NT2/D1 (cell line): Measurements from ENCODE around the gene TM2D1.

Source experiments
- DNase-seq: peaks from one replicate; pipeline ENCODE4 v3.0.0-alpha.2; 2011; ENCODE audit warnings: low read depth, low spot score
- H3K27me3 ChIP-seq: 2 replicates; pipeline ENCODE4 v1.6.0; 2011; ENCODE audit warnings: mild to moderate bottlenecking; ENCODE audit not compliant: insufficient read length, insufficient read depth
- H3K36me3 ChIP-seq: 2 replicates; pipeline ENCODE4 v1.6.1; 2011; ENCODE audit warnings: mild to moderate bottlenecking, low read length, mixed read lengths; ENCODE audit not compliant: insufficient read depth, insufficient read length
- H3K4me1 ChIP-seq: 2 replicates; pipeline ENCODE4 v1.5.1; 2011; ENCODE audit not compliant: insufficient read depth, insufficient read length
- H3K4me3 ChIP-seq: 2 replicates; pipeline ENCODE4 v1.5.1; 2011; ENCODE audit warnings: low read depth; ENCODE audit not compliant: insufficient read length
- H3K9ac ChIP-seq: 2 replicates; pipeline ENCODE4 v1.6.0; 2011; ENCODE audit warnings: low read depth; ENCODE audit not compliant: insufficient read length
- H3K9me3 ChIP-seq: 2 replicates; pipeline ENCODE4 v1.5.1; 2011; ENCODE audit warnings: mild to moderate bottlenecking, low read length; ENCODE audit not compliant: insufficient read depth
- SUZ12 ChIP-seq: IDR thresholded peaks from 2 replicates; pipeline ENCODE4 v1.6.1; 2011; ENCODE audit not compliant: insufficient read length, insufficient read depth; ENCODE audit errors: extremely low read depth
- YY1 ChIP-seq: IDR thresholded peaks from 2 replicates; pipeline ENCODE4 v1.6.1; 2011; ENCODE audit not compliant: insufficient read length, insufficient read depth
- ZNF274 ChIP-seq: IDR thresholded peaks from 2 replicates; pipeline ENCODE4 v1.6.1; 2011; ENCODE audit warnings: mild to moderate bottlenecking, low read depth, low read length

The TM2D1 gene

DNA sequence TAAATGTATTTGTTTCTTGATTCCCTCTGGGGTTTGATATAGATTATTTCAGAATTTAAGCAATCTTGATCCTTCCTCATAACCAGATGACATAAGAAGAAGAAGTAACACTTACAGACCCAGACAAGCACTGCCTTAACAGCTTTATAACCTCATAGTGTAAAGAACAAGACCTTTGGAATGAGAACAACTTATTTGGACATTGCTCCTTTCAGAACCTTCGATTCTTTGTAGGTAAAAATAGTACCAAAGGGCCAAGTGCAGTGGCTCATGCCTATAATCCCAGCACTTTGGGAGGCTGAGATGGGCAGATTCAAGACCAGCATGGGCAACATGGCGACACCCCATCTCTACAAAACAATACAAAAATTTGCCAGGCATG, 15.0 kb downstream of the TM2D1 start:
- peaks cover 59% of the 10 kb centered on the region for H3K36me3 ChIP-seq
- H3K9me3 ChIP-seq = no peaks in the 10 kb centered on the region
- no peak for DNase-seq
- no peak overlapping the region for H3K4me3 ChIP-seq
- no peaks in the 10 kb centered on the region for H3K27me3 ChIP-seq
- TF ChIP-seq SUZ12 (no peak), YY1 (no peak), ZNF274 (no peak)
- no peak overlapping the region for H3K9ac ChIP-seq
- H3K4me1 ChIP-seq = no peaks in the 10 kb centered on the region

- TF ChIP-seq SUZ12 (no peak), ZNF274 (no peak), YY1 (no peak)
- peaks cover 61% of the 10 kb centered on the region for H3K36me3 ChIP-seq
- no peaks in the 10 kb centered on the region for H3K9me3 ChIP-seq
- H3K4me1 ChIP-seq = no peaks in the 10 kb centered on the region
- no peak overlapping the region for H3K4me3 ChIP-seq
- H3K9ac ChIP-seq = no peak overlapping the region
- no peak for DNase-seq
- H3K27me3 ChIP-seq = no peaks in the 10 kb centered on the region
Observed at GRCh38 chr1:61708953-61709907, 15.7 kb downstream of the TM2D1 start.

DNA sequence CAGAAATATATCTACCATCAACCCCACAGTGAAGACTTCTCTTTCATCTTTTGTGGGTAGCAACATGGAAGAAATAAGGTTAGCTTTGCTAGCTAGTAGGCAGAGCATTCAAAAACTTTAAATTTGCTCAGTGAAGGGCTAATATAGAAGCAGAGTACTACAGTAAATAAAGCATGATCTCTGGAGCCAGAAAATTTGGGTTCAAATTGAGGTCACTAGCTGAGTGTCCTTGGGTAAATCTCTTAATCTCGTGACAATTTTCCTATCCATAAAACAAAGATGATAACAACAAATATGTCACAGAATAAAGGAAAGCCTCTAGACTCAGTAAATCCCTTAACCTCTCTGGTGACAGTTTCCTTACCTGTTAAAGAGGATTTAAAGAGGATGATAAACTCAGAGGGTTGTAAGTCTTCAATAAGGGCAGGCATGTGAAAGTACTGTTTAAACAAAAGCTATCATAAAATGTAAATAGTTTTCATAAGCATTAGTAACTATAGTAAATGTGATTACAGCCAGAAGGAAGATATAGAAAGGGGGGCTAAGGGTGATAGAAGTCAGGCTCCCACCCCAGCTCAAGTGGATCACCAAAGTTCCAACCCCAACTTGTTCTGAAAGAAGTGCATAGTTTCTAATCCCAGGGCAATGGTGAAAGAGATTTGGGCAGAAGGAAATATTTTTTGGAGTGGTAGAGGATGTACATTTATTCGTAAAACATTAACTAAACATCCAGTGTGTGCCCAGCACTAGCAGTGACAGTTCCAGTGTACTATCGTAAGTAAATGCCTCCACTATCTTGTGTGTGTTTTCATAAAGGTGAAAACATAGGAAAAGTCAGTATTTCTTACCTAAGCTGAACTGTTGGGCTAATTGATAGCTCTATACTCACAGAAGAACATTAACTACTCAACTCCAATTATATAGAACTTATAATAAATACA, 24.8 kb downstream of the TM2D1 start:
- Histone ChIP-seq H3K9ac (no peak overlapping the region), H3K27me3 (no peaks in the 10 kb centered on the region), H3K36me3 (peaks cover 57% of the 10 kb centered on the region), H3K4me1 (no peaks in the 10 kb centered on the region), H3K4me3 (no peak overlapping the region), H3K9me3 (no peaks in the 10 kb centered on the region)
- TF ChIP-seq YY1 = no peak
- no peak for TF ChIP-seq ZNF274
- TF ChIP-seq SUZ12 = no peak
- DNase-seq = no peak

- no peaks in the 10 kb centered on the region for H3K4me1 ChIP-seq
- no peak for DNase-seq
- TF ChIP-seq ZNF274 (no peak), YY1 (no peak), SUZ12 (no peak)
- no peaks in the 10 kb centered on the region for H3K27me3 ChIP-seq
- H3K36me3 ChIP-seq = peaks cover 9% of the 10 kb centered on the region
- H3K4me3 ChIP-seq = no peak overlapping the region
- no peaks in the 10 kb centered on the region for H3K9me3 ChIP-seq
- H3K9ac ChIP-seq = no peak overlapping the region
Observed at GRCh38 chr1:61692155-61692800, 32.7 kb downstream of the TM2D1 start.

DNA sequence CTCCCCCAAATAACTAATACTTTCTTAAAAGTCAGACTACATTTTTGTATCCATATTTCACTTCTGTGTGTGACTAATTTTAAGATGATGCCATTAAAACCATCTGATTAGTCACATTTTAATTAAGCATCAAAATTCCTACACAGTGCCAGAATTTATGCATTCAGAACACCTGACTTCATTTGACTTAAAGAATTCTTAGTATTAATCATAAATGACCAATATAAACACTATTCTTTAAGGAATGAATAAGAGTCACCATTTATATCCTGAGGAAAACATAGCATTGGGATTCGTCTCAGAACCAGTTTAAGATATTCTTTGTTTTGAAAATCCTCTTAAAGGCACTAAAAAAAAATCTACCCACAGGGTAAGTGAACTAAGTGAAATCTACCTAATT, 37.0 kb downstream of the TM2D1 start:
- Histone ChIP-seq H3K36me3 (peaks cover 33% of the 10 kb centered on the region), H3K4me1 (no peaks in the 10 kb centered on the region), H3K27me3 (no peaks in the 10 kb centered on the region), H3K4me3 (no peak overlapping the region), H3K9me3 (no peaks in the 10 kb centered on the region), H3K9ac (no peak overlapping the region)
- TF ChIP-seq YY1 (no peak), ZNF274 (no peak), SUZ12 (no peak)
- no peak for DNase-seq

DNA sequence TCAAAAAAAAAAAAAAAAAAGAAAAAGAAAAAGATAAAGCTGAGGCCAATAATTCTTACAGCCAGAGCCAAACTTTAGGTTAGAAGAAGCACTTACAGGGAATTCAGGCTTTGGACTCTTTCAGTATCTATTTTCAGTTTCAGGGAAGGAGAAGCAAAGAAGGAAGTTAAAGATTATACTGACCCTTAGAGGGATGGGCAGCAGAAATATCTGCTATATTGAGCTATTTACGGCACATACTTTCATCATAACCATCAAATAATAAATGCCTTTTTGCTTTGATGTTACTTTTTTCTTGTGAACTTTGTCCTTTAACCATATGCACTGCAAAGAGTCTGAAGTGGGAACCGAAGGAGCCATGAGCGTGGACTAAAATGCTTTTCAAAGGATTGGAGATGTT, 42.0 kb downstream of the TM2D1 start:
- Histone ChIP-seq H3K27me3 (no peaks in the 10 kb centered on the region), H3K9ac (no peak overlapping the region), H3K4me1 (no peaks in the 10 kb centered on the region), H3K36me3 (peaks cover 46% of the 10 kb centered on the region), H3K9me3 (no peaks in the 10 kb centered on the region), H3K4me3 (no peak overlapping the region)
- no peak for TF ChIP-seq ZNF274
- no peak for TF ChIP-seq SUZ12
- TF ChIP-seq YY1 = no peak
- no peak for DNase-seq
